Caco-2 (cell line): ENCODE data around the gene CA4. TPM values are rescaled to one million over a fixed set of nuclear protein-coding genes. Genes with fewer than 3 reads are reported as not detected.

Experiments used
- BruUV-seq: library from RNA; stranded (reverse); fragments of 400-500 nt; replicated peaks from 2 replicates; lab custom pipeline; 2021; lab: Mats Ljungman, UMichigan
- CTCF ChIA-PET: fragments of 300-600 bp; sonication (Branson Sonifier 250); formaldehyde crosslinking; loops from one replicate; lab custom pipeline; 2022; ENCODE audit warnings: antibody characterized with exemption; lab: Charles Lee
- POLR2A ChIA-PET: fragments of 300-600 bp; sonication (Branson Sonifier 250); formaldehyde crosslinking; loops from one replicate; lab custom pipeline; 2022; ENCODE audit warnings: antibody characterized with exemption; lab: Charles Lee
- DNase-seq, 2 experiments: peaks; one replicate each; pipeline versions ENCODE4 v3.0.0 to v3.0.0-alpha.2; 2020 to 2022
- H3K27me3 ChIP-seq: replicated peaks from 2 replicates; pipeline ENCODE4 v1.6.0; 2011; ENCODE audit warnings: low read length; ENCODE audit not compliant: control insufficient read depth, insufficient read depth
- H3K36me3 ChIP-seq: 2 replicates; pipeline ENCODE4 v1.5.1; 2011; ENCODE audit warnings: low read length; ENCODE audit not compliant: control insufficient read depth, insufficient read depth
- H3K4me1 ChIP-seq: fragments of 250-450 bp; sonication (Bioruptor Pico); 2 replicates; pipeline ENCODE4 v1.5.1; 2020; ENCODE audit warnings: mild to moderate bottlenecking
- H3K4me3 ChIP-seq: 2 replicates; pipeline ENCODE4 v1.5.1; 2011; ENCODE audit warnings: low read depth, mild to moderate bottlenecking, control low read depth, low read length
- H3K9me3 ChIP-seq: fragments of 250-450 bp; sonication (Bioruptor Pico); 2 replicates; pipeline ENCODE4 v1.5.1; 2020; ENCODE audit warnings: mild to moderate bottlenecking, moderate library complexity
- H3K27ac Mint-ChIP-seq: one replicate; pipeline ENCODE4 v1.8.0; 2022; ENCODE audit warnings: mixed read lengths; ENCODE audit not compliant: unreplicated experiment
- H3K27me3 Mint-ChIP-seq: one replicate; pipeline ENCODE4 v1.8.0; 2022; ENCODE audit warnings: mixed read lengths; ENCODE audit not compliant: insufficient read depth, unreplicated experiment
- H3K36me3 Mint-ChIP-seq: one replicate; pipeline ENCODE4 v1.8.0; 2022; ENCODE audit warnings: mild to moderate bottlenecking, mixed read lengths; ENCODE audit not compliant: insufficient read depth, unreplicated experiment
- H3K4me1 Mint-ChIP-seq: one replicate; pipeline ENCODE4 v1.8.0; 2022; ENCODE audit warnings: low read depth, mixed read lengths; ENCODE audit not compliant: unreplicated experiment
- H3K4me3 Mint-ChIP-seq: one replicate; pipeline ENCODE4 v1.8.0; 2022; ENCODE audit warnings: mild to moderate bottlenecking, moderate library complexity, mixed read lengths; ENCODE audit not compliant: unreplicated experiment
- H3K9me3 Mint-ChIP-seq: one replicate; pipeline ENCODE4 v1.8.0; 2022; ENCODE audit warnings: mixed read lengths; ENCODE audit not compliant: unreplicated experiment
- CTCF ChIP-seq, 2 experiments: fragments of 200-600 bp in 1 of 2; IDR thresholded peaks; 1 replicate in 1 of 2; 2 replicates in 1 of 2; pipeline versions ENCODE4 v1.5.1 to v1.8.0; 2011 to 2022; ENCODE audit warnings: antibody characterized with exemption in 1 of 2, control low read depth in 1 of 2, inconsistent platforms in 1 of 2, low read depth in 1 of 2, low read length in 1 of 2, mild to moderate bottlenecking in 1 of 2, moderate library complexity in 1 of 2; ENCODE audit not compliant: insufficient read depth in 1 of 2, severe bottlenecking in 1 of 2, unreplicated experiment in 1 of 2
- intact Hi-C: fragments of 100-400 bp; cut with micrococcal nuclease; formaldehyde crosslinking; loops from one replicate; pipeline ENCODE4 v1.10.0; 2022; ENCODE audit not compliant: unreplicated experiment
- total RNA-seq: library from RNA; stranded (reverse); gene quantifications from 2 replicates; pipeline ENCODE4 v1.2.3, GENCODE V29; 2022

The CA4 gene
- total RNA-seq, 1 experiment from 2014 or later, result not detected

GRCh38 chr17:60138769-60139437, 10.9 kb upstream of the CA4 start:
- H3K4me3 ChIP-seq, result no peak overlapping the region
- CTCF ChIA-PET, result no interaction called here
- no peaks in the 10 kb centered on the region for H3K27me3 ChIP-seq
- H3K36me3 Mint-ChIP-seq, result no peaks in the 10 kb centered on the region
- no peak overlapping the region for H3K4me3 Mint-ChIP-seq
- H3K36me3 ChIP-seq, result no peaks in the 10 kb centered on the region
- H3K27ac Mint-ChIP-seq, result no peak overlapping the region
- intact Hi-C loops, result no loop called here
- peak in 1 of 2 experiments; percentile 31 for DNase-seq
- peaks cover 29% of the 10 kb centered on the region for H3K4me1 Mint-ChIP-seq
- peaks cover 15% of the 10 kb centered on the region for H3K4me1 ChIP-seq
- no peaks in the 10 kb centered on the region for H3K9me3 Mint-ChIP-seq
- no peak for TF ChIP-seq CTCF (IDR thresholded peaks at IDR 0.05; ENCODE audit: insufficient read depth in 1 of 2, low read depth in 1 of 2, low read length in 1 of 2, severe bottlenecking in 1 of 2, unreplicated experiment in 1 of 2)
- no peaks in the 10 kb centered on the region for H3K9me3 ChIP-seq
- BruUV-seq, result no TSS peak
- POLR2A ChIA-PET, result no interaction called here
- H3K27me3 Mint-ChIP-seq, result no peaks in the 10 kb centered on the region

GRCh38 chr17:60139438-60140285, 10.1 kb upstream of the CA4 start:
- Mint-ChIP-seq H3K4me1 (peaks cover 28% of the 10 kb centered on the region), H3K36me3 (no peaks in the 10 kb centered on the region), H3K9me3 (no peaks in the 10 kb centered on the region), H3K4me3 (peak overlapping the region; percentile 32), H3K27ac (no peak overlapping the region), H3K27me3 (no peaks in the 10 kb centered on the region)
- peaks cover 15% of the 10 kb centered on the region for H3K4me1 ChIP-seq
- BruUV-seq, result no TSS peak
- POLR2A ChIA-PET, result no interaction called here
- H3K27me3 ChIP-seq, result no peaks in the 10 kb centered on the region
- intact Hi-C loops, result no loop called here
- H3K4me3 ChIP-seq, result no peak overlapping the region
- no peaks in the 10 kb centered on the region for H3K9me3 ChIP-seq
- CTCF ChIA-PET, result interaction anchor here (1.0 to 1.9 kb wide), 3 partner anchors 32 to 92 kb away, joined by 3 to 8 read pairs (median 3); no protein-coding TSS in a partner anchor
- H3K36me3 ChIP-seq, result no peaks in the 10 kb centered on the region
- peak; percentile 75 to 91 for DNase-seq
- TF ChIP-seq CTCF (IDR thresholded peaks at IDR 0.05; ENCODE audit: insufficient read depth in 1 of 2, low read depth in 1 of 2, low read length in 1 of 2, severe bottlenecking in 1 of 2, unreplicated experiment in 1 of 2), result peak; percentile 56 to 85
